HT-29 (cell line): Measurements from ENCODE around the gene CACNG5. TPM values are rescaled to one million over a fixed set of nuclear protein-coding genes. Genes with fewer than 3 reads are reported as not detected.

ENCODE experiments used
- DNase-seq: peaks from one replicate; pipeline ENCODE4 v3.0.0-alpha.2; 2015; ENCODE audit warnings: low spot score
- total RNA-seq: library from RNA; depleted of rRNA; stranded (reverse); fragments of >200 nt; shearing (Covaris generic); gene quantifications from 2 replicates; pipeline ENCODE4 v1.2.3, GENCODE V29; 2014

The CACNG5 gene
- total RNA-seq, 1 experiment from 2014 or later, result not detected

DNA sequence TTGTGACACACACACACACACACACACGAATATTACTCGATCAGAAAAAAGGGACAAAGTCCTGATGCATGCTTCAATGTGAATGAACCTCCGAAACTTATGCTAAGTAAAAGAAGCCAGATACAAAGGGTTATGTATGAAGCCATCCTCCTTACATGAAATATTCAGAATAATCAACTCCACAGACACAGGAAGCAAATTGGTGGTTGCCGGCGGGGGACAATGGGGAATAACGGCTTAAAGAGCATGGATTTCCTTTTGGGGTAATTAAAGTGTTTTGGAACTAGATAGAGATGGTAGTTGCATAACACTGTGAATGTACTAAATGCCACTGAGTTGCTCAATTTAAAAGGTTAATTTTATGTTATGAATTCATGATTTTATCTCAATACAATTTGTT, 8.1 kb upstream of the CACNG5 start:
- DNase-seq, result no peak

DNA sequence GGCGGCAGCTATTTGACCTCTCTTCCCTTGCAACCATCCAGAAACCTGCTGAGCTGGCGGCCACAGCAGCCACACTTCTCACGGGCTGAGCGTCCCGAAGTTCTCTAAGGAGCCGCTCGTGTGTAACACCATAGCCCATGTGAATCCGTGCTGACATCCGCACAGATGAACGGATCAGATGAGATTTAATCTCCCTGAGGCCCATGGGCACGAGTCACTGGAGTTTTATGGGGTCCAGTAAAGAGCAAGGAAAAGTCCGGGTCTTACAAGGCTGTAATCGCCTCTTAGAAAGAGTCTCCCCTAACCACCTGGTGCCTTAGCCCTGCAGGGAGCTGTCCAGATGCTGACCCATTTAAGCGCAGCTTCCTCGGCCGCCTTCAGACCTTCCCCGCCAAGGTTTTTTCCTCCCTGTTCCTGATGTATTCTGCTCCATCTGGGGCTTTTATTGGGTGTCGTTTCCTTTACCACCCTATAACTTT, 5.5 kb upstream of the CACNG5 start:
- peak; percentile 47 for DNase-seq

DNA sequence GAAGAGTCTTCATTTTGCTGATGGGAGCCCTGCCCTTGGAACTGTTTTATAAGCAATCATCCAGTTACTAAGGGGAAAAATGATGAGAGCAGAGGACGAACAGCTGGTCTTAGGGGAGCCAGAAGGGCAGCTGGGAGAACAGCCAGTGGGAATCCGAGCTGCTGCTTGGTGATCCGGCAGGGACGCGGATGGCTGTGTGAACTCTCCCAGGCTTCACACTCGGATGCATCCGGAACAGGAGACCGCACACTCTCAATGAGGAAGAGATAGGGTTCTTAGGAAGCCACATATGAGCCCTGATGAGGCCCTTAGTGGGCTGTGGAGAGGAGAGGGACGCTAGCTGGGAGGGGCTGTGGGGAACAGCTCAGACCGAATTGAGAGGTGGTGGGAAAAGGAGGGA, 5.0 kb upstream of the CACNG5 start:
- DNase-seq, result no peak

DNA sequence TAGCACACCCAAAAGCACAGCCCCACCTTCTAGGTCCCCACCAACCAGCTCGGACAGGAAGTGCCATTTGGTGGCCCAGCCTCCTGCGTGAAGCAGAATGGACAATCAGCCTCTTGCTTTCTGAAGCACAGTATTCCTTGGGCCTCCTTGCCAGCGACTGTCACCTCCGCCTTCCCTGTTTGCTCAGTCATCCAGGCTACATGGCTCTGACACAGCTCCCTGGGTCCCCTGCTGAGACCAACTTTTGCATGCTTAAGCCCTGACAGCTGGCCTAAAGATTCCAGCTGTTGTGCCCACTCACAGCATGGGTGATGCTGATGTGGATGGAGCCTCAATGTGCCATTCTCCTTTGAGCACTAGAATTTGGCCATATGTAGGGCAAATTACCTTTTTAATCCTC, 4.5 kb upstream of the CACNG5 start:
- no peak for DNase-seq

DNA sequence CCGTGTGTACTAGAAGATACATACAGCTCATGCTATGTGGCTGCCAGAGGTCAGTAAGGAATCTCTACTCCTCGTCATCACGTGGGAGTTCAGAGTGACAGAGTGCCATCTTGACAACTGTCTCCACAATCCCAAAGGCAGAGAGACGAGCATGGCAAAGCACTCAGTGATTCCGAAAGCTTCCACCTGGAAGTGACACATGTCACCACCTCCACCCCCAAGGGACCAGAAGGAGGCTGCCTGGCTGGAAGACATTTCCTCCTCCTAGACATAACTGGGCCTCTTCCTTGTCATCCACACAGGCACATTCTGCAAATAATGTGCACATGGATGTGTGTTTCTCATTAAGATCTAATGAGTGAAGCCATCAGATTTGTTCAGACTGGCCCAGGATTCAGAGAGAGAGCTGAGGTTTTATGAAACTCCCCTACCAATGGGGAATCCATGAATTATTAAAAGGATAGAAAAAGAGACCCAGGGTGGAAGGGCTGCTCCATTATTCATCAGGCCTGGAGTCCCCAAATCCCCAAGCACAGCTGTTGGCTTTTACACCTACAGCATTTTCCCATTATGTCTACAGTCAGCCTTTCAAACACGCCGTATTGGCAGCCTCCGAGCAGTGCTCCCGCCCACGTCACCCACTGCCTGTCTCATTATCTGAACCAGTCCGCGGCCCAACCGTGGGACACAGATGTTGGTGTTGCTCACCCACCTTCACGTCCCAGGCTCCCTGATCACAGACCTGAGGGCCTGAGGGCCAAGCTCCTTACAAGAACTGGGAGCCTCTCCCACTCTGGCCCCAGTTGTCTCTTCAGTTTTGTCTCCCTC, 3.3 kb upstream of the CACNG5 start:
- no peak for DNase-seq

DNA sequence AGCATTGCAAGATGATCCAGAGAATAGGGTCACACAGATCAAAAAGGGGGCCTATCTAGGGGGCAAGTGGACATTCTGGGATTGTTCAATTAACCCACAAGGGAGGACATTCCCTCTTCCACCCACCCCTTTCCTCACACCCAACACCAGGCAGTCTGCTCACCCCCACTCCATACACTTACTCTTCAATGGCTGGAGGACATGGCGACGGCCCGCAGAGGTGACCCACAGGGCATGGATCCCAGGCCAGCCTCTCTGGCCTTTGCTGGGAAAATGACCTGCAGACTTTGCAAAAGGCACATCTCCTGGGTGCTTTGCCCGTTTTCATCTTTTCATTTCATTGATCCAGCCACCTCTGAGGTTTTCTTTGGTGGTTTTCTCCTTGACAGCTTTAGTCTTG, 1.7 kb upstream of the CACNG5 start:
- no peak for DNase-seq

DNA sequence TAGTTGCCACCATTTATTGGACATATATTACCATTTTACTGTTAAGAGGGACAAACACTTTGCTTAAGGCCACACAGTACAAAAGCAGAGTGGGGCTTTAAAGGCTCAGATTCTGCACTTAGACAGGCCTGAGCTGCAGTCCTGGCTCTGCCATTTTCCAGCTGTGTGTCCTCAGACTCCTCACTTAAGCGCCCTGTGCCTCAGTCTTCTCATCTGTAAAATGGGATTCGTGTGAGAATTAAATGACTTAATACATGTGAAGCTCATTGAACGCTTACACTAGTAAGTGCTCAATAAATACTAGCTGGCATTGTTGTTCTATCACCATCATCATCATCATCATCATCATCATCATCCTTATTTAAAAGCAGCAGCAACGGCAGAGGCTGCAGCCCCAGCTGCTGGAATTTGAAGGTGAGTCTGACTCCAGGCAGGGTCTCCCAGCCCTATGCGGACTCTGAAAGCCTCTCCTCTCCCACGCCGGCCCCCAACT, 445 bp upstream of the CACNG5 start:
- no peak for DNase-seq

DNA sequence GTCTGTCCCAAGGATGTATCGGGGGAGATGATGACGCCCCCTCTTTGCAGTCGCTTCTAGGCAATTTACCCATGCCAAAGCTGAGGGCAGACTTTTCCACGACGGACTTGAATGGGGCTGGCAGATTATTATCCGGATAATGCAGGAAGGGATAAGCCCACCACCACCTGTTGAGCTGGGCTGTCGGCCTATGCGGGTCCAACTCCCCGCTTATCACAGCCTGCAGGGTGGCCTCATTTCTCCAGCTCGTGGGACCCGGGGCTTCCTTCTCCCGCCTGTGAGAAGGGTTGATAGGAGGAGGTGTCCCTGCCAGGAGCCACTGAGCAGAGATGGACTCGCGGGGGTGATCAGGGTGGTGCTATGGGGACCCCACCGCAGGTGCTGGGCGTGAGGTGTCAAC, 559 bp downstream of the CACNG5 start:
- DNase-seq, result no peak

DNA sequence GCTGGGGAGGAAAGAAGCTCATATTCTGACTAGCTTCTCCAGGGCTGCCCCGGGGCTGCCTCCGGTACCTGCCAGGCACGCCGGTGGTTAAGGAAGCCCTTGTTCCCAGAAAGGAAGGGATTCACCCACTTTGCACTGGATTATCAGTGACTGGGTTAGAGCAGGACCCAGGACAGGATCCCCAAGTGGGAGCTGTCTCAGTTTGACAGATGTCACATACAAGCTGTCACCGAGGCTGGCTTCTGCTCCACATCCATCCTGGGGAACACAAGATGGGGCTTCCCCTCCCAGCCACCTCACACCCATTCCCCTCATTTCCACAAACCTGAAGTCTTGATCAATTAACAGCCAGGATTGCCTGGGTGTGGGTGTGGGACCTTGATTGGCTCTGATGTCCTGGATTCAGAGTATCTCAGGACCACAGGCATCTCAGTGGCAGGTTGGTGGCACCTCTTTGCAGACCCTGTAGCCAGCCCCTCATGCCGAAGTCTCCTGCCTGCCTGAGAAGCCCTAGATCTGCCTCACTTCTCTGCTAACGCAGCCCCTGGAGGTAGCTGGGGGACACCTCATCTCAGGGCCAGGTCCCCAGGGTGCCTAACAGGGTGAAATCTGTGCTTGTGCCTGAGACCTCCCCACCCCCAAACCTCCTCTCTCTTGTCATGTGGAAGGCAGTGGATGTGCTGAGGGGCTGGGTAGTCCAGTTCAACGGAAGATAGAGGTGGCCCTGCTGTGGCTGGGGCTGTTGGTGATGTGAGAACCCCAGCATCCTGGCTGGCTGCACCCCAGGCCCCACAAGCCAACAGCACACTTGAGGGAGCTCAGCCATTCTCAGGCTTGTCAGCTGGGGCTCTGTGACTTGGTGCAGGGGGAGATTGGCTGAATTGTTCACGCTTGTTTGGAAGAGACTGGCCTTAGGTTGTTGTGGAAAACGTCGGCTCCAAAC, 1.4 kb downstream of the CACNG5 start:
- DNase-seq, result no peak

DNA sequence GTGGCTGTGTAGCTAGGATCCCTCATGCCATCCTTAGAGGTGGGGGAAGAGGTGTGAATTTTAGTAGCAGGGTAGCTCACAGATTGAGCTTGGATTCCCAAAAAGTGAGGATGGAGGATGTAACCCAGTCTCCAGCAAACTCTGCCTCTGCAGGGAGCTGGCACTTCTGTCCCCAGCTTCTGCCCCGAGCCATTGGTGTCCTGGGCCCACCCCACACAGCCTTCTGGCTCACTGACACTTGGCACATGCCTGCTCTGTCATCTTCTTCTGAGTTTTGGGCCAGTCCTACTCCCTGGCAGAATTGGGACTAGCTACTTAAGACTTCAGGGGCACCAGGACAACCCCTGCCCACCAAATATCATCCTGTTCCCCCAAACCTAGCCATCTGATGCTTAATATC, 2.3 kb downstream of the CACNG5 start:
- DNase-seq, result no peak

DNA sequence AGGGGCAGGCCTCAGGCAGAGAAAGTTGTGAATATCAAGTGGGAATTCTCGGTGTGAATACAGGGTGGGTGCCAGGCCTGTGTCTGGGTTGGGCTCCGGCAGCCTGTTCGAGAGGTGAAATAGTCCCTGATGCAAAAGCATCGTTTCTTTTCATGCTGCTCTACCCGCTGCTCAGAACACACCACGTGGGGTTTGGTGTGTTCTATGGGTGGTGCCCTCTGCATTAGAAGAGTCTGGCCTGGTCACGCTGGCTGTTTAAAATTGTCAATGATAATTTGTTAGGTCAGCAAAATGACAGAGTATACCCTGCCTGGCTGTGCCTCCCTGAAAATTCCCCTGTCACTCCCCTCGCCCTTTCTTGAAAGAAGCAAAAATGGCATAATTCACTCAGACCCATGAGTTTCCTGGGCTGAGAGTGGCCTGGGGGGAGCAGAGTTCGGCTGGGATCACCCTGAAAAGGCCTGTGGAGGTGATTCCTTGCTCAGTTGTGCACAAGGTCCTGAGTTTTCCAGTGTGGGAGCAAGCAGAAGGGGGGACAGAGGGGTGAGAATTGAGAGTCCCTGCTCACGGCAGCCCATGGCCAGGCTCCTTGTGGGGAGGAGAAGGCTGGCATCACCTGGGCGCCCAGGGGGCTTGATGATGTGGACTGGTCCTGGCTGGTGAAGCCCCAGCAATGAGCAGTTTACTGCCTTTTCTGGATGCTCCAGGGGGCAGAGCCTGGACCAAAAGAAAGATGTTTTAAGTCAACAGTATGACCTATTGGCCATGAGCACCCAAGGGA, 3.2 kb downstream of the CACNG5 start:
- DNase-seq, result no peak

DNA sequence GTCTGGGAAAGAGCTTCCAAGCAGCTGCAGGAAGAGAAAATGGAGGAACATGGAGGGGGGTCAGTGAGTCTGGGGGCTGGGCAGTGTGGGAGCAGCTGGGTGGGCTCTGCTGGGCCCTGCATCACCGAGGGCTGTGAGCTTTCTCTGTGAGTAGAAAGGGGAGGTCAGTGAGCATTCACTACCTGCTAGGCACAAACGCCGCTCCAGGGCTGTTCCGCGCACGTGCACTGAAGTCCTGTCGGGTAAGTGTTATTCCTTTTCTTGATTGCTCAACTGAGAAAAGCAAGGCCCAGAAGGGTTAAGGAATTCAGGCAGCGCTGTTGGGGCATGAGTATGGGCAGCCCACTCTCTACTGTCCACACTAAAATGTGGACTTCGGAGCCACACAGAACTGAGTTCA, 4.7 kb downstream of the CACNG5 start:
- DNase-seq, result no peak

DNA sequence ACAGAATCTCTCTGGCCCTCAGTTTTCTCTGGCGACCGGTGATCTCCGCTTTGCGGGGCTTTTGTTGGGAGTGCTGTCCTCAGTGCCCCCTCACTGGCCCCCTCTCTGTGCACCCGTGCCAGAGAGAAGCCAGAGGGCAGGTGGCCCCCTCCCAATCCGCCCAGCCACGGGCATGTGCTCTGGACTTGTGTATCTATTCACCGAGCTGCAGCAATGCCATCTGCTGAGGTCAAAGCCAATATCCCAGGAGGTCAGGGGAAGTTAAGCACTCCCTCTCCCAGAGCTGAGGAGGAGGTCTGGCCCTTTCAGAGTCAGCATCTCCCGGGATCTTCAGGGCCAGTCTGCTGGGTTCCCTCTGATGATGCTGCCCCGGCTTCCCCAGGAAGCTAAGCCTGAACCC, 5.1 kb downstream of the CACNG5 start:
- no peak for DNase-seq

DNA sequence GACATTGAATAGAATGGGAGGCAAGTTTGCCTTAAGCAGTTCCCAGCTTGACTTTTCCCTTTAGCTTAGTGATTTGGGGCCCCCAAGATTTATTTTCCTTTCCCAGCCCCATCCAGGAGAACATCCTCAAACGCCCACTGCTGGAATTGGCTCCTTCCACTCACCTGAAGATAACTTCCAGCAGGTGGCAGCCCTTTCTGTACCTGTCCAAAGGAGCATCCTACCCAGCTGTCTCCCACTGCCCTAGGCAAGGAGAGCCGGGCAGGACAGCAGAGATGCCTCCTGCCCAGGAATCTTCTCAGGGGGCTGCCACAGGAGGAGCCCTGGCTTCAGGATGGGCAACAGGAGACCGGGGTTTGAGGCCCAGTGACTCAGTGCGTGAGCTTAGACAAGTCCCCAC, 6.4 kb downstream of the CACNG5 start:
- DNase-seq, result peak; percentile 35

DNA sequence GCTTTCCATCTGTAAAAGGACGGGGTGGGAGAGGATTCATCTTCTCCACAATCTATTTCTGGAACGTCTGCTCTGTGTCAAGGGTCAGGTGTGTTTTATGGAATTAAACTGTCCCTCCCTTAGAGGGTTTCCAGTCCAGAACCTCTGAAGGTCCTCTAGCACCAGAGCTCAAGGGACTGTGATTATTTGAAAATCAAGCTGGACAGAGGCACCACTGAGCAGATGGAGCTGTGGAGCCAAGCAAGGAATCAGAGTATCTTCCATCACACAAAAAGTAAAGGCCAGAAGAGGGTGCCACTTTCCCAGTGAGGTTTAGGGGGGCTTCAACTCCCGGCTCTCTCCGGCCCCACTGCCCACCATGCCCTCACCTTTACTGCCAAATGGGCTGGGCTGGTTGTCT, 6.8 kb downstream of the CACNG5 start:
- no peak for DNase-seq

DNA sequence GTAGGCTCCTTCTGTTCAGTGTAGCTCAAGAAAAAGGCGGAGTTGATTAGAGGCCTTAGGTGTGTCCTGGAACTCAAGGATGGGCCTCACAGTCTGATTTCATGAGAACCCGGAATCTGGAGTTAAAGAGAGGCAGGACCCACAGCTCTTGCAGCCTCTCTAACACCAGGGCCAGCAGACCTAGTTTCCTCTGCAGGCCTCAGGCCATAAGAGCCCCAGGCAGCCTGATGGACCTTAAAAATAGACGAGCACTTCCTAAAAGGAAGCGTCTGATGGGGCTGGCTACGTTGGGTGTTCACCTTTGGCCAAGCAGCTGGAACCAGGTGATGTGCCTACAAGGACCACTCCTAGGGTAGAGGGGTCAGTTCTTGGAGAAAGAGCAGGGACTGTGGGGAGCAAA, 7.6 kb downstream of the CACNG5 start:
- no peak for DNase-seq

DNA sequence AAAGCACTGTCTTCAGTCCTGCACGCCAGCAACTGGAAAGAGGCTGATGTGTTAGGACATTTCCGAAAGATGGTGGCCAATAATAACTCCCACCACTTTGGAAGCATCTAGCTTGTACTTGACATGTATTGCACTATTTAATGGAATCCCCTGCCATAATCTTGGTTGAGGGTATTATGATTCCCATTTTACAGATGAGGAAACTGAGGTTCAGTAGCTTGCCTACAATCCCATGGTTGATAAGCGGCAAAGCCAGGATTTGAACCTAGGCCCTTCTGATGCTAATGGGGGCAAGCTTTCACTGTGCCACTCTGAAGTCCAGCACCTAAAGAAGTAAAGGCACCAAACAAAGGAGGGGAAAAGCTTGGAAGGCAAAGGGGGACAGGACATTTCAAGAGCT, 8.0 kb downstream of the CACNG5 start:
- DNase-seq, result no peak

DNA sequence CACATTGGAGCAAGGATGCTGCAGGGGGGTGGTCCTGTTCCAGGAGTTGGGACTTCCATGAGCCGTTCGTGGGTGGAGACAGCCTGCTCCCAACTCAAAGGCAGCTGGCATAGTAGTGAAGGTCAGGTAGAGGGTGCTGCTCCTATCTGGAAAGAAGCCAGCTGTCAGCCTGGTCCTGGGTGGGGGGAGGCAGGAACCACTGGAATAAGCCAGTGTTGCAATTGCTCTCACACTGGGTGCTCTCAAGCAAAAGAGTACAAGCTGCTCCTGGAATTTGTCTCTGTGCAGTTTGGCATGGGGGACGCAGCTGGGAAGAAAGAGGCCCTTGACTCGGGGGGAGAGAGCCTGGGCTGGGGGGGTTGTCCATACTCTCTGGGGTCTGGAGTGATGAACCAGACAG, 8.7 kb downstream of the CACNG5 start:
- no peak for DNase-seq

DNA sequence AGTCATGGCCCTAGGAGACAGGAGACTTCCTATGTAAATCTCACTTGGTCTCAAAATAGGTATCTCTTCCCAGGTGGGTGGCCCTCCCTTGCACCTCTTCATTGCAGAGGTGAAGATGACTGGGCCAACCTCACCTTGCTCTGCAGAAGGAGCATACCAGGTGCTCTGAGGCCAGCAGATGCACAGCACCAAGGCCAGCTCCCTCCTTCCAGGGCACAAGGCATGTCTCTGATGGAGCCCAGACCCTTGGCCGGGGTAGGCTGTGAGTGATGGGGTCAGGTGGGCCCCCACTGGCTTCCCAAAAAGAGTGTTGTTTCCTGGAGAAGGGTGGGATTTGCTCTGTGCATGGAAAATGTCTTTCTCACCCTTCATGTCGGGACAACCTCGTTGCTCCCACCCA, 12.8 kb downstream of the CACNG5 start:
- no peak for DNase-seq

DNA sequence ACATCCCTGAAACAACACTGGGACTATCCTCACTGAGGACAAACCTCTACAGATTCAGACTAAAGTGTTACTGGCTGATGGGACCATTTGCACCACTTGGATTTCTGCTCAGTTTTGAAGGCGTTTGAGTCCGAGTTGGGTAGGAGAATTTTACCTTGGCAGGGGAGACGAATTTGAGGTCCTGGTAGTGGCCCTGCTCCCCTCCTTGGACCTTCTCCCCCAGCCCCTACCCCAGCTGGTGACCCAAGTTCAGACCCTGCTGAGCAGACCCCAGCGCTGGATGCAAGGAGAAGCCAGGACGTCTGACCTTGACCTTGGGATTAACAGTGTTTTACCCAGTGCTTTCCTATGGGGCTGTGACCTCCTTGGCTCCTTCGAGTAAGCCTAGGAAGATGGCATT, 13.6 kb downstream of the CACNG5 start:
- no peak for DNase-seq

DNA sequence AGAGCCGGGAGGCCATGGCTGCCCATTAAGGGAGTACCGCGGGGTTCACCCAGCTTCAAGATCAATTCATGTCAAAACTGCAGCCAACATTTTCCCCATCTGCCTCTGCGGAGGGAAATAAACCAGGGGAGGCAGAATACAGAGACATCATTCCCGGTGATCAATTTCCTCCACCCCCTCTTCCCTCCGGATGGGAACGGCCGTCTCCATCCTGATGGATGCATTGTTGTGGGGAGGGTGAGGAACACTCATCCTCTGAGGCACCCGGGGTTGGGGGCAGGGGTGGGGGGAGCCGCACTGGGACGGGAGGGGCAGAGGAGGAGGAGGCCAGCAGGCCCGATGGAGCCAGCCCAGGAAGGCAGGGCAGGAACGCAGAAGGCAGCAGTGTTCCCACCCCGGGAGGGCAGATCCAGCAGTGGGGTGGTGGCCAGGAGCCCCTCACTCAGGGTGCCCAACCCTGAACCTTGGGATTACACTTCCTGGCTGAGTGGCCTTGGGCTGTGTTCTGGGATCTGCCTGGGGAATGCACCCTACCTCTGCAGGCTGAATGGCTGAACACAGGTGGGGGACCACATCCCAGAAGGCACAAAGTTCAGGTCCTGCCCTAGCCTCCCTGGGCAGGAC, 14.2 kb downstream of the CACNG5 start:
- no peak for DNase-seq
